Esophagus squamous epithelium (tissue), 4 donors: ENCODE results near the gene LUZP1.

Source experiments
- POLR2A ChIP-seq, 4 donors: fragments of 450-650 bp; IDR thresholded peaks; one replicate each; pipeline ENCODE4 v1.6.1; 2017; ENCODE audit warnings: antibody characterized with exemption in 4 of 4, mild to moderate bottlenecking in 4 of 4, moderate library complexity in 3 of 4
- TF ChIP-seq, protein P1 (sequence below), 6 experiments: fragments of 450-650 bp in 4 of 6; fragments of 200-600 bp in 2 of 6; sonication (generic) in 2 of 6; IDR thresholded peaks; one replicate each; pipeline ENCODE4 v1.5.1; 2016 to 2019; ENCODE audit warnings: antibody characterized with exemption in 6 of 6, mild to moderate bottlenecking in 4 of 6, moderate library complexity in 4 of 6

GRCh38 chr1:23090056-23090455 is 78.6 kb downstream of the LUZP1 start:
- no peak for TF ChIP-seq POLR2A (IDR thresholded peaks at IDR 0.05)
- TF ChIP-seq, protein P1, sequence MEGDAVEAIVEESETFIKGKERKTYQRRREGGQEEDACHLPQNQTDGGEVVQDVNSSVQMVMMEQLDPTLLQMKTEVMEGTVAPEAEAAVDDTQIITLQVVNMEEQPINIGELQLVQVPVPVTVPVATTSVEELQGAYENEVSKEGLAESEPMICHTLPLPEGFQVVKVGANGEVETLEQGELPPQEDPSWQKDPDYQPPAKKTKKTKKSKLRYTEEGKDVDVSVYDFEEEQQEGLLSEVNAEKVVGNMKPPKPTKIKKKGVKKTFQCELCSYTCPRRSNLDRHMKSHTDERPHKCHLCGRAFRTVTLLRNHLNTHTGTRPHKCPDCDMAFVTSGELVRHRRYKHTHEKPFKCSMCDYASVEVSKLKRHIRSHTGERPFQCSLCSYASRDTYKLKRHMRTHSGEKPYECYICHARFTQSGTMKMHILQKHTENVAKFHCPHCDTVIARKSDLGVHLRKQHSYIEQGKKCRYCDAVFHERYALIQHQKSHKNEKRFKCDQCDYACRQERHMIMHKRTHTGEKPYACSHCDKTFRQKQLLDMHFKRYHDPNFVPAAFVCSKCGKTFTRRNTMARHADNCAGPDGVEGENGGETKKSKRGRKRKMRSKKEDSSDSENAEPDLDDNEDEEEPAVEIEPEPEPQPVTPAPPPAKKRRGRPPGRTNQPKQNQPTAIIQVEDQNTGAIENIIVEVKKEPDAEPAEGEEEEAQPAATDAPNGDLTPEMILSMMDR (IDR thresholded peaks at IDR 0.05), result no peak
